Measurements from ENCODE around the gene CBL. TPM values are rescaled to one million over a fixed set of nuclear protein-coding genes. Genes with fewer than 3 reads are reported as not detected.
A peak's percentile ranks its signal among the peaks of the same experiment; 100 is the strongest.

CBL gene
- polyA plus RNA-seq, 3 donors, result 7.6 to 24.0 (median 23.1) TPM

DNA sequence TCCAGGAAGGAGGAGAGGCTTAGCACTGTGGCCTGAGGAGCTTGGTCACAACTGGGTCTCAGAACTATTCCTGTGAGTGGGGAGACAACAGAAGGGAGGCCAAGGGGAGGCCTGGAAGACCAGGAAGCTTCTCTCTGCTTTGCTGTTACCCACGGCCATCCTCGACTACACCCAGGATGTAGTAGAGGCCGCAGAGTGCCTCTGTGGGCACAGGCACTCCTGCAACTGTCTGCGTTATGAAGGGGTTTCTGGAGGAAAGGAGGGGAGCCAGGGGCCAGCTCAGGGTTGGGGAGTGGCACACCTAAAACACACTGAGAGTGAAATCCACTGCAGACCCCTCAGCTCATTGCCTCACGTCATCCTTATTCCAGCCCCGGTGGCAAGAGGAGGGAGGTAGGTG lies 144.2 kb downstream of the CBL start:
- Histone ChIP-seq H3K9ac (ENCODE audit: insufficient read depth, low read length, poor library complexity, severe bottlenecking) (no peak overlapping the region), H2AFZ (ENCODE audit: insufficient read depth, low read depth, low read length, poor library complexity, severe bottlenecking) (no peak overlapping the region), H3K79me2 (ENCODE audit: insufficient read depth, low read length) (no peaks in the 10 kb centered on the region), H3K27me3 (ENCODE audit: control insufficient read depth in 2 of 2, insufficient read depth in 2 of 2, low read length in 2 of 2) (peaks cover 2 to 17% of the 10 kb centered on the region in 2 donors), H4K20me1 (ENCODE audit: insufficient read depth, low read length) (no peaks in the 10 kb centered on the region), H3K4me2 (replicated peaks; ENCODE audit: extremely low read depth, low read length, poor library complexity, severe bottlenecking) (no peak overlapping the region), H3K27ac (ENCODE audit: low read depth in 1 of 2, low read length in 2 of 2) (no peak overlapping the region), H3K9me3 (replicated peaks in 1 of 2; ENCODE audit: control insufficient read depth in 1 of 2, insufficient read depth in 1 of 2, low read length in 2 of 2) (no peaks in the 10 kb centered on the region), H3K4me1 (ENCODE audit: control insufficient read depth in 1 of 2, insufficient read depth in 2 of 2, low read length in 2 of 2) (no peaks in the 10 kb centered on the region), H3K4me3 (replicated peaks in 1 of 3; ENCODE audit: low read depth in 2 of 3, low read length in 3 of 3) (no peak overlapping the region), H3K36me3 (replicated peaks in 1 of 2; ENCODE audit: control insufficient read depth in 1 of 2, insufficient read depth in 2 of 2, low read length in 2 of 2) (no peaks in the 10 kb centered on the region)
- intact Hi-C loops (cut with micrococcal nuclease), result no loop called here
- TF ChIP-seq, protein P1, sequence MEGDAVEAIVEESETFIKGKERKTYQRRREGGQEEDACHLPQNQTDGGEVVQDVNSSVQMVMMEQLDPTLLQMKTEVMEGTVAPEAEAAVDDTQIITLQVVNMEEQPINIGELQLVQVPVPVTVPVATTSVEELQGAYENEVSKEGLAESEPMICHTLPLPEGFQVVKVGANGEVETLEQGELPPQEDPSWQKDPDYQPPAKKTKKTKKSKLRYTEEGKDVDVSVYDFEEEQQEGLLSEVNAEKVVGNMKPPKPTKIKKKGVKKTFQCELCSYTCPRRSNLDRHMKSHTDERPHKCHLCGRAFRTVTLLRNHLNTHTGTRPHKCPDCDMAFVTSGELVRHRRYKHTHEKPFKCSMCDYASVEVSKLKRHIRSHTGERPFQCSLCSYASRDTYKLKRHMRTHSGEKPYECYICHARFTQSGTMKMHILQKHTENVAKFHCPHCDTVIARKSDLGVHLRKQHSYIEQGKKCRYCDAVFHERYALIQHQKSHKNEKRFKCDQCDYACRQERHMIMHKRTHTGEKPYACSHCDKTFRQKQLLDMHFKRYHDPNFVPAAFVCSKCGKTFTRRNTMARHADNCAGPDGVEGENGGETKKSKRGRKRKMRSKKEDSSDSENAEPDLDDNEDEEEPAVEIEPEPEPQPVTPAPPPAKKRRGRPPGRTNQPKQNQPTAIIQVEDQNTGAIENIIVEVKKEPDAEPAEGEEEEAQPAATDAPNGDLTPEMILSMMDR (IDR thresholded peaks at IDR 0.05), result no peak
- H3K36me3 Mint-ChIP-seq, result no peaks in the 10 kb centered on the region
- WGBS (ENCODE audit: insufficient coverage), result 45% methylated on average over 2 of the region's 6 CpGs
- no peaks in the 10 kb centered on the region for H3K9me3 Mint-ChIP-seq
- H3K4me1 Mint-ChIP-seq, result no peaks in the 10 kb centered on the region
- peaks cover 22 to 44% (median 24%) of the 10 kb centered on the region in 3 donors for H3K27me3 Mint-ChIP-seq (ENCODE audit: low read depth in 3 of 3)
- DNase-seq, result no peak
- H3K4me3 Mint-ChIP-seq, result no peak overlapping the region
- no peak overlapping the region for H3K27ac Mint-ChIP-seq

DNA sequence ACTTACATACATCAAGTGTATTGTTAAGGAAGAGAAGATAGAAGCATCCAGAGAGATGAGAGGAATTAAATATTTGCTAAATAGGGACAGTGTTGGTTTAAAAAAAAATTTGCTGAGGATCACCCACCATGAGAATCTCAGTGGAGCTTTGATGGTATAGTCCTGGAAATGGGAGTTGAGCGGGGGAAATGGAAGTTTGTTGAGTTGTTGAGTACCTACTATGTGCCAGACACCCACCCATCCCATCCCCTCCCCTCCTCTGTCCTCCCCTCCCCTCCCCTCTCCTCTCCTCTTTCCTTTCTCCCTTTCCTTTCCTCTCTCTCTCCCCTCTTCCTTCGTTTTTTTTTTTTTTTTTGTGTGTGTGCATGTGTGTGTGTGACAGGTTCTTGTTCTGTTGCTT lies 145.1 kb downstream of the CBL start:
- peaks cover 0 to 2% (median 0%) of the 10 kb centered on the region in 7 donors for H3K9me3 Mint-ChIP-seq

More for the DNA sequence above, 145.1 kb downstream of the CBL start:
- TF ChIP-seq, protein P1 (IDR thresholded peaks at IDR 0.05), result no peak
- H3K27ac ChIP-seq (ENCODE audit: low read depth in 1 of 2, low read length in 2 of 2), result no peak overlapping the region
- Mint-ChIP-seq H3K27ac (no peak overlapping the region), H3K4me3 (peak overlapping the region in 1 of 2 donors; percentile 56), H3K36me3 (no peaks in the 10 kb centered on the region), H3K4me1 (peaks cover 2% of the 10 kb centered on the region), H3K27me3 (ENCODE audit: low read depth in 3 of 3) (peaks cover 30 to 51% (median 30%) of the 10 kb centered on the region in 3 donors)
- no peak overlapping the region for H3K4me2 ChIP-seq (replicated peaks; ENCODE audit: extremely low read depth, low read length, poor library complexity, severe bottlenecking)
- intact Hi-C loops (cut with micrococcal nuclease), result no loop called here
- H4K20me1 ChIP-seq (ENCODE audit: insufficient read depth, low read length), result no peaks in the 10 kb centered on the region
- H3K36me3 ChIP-seq (replicated peaks in 1 of 2; ENCODE audit: control insufficient read depth in 1 of 2, insufficient read depth in 2 of 2, low read length in 2 of 2), result no peaks in the 10 kb centered on the region
- no peak for DNase-seq
- peaks cover 8 to 26% of the 10 kb centered on the region in 2 donors for H3K27me3 ChIP-seq (ENCODE audit: control insufficient read depth in 2 of 2, insufficient read depth in 2 of 2, low read length in 2 of 2)
- no peaks in the 10 kb centered on the region for H3K79me2 ChIP-seq (ENCODE audit: insufficient read depth, low read length)
- no peak overlapping the region for H2AFZ ChIP-seq (ENCODE audit: insufficient read depth, low read depth, low read length, poor library complexity, severe bottlenecking)
- no peaks in the 10 kb centered on the region for H3K9me3 ChIP-seq (replicated peaks in 1 of 2; ENCODE audit: control insufficient read depth in 1 of 2, insufficient read depth in 1 of 2, low read length in 2 of 2)
- no peak overlapping the region for H3K9ac ChIP-seq (ENCODE audit: insufficient read depth, low read length, poor library complexity, severe bottlenecking)
- H3K4me1 ChIP-seq (ENCODE audit: control insufficient read depth in 1 of 2, insufficient read depth in 2 of 2, low read length in 2 of 2), result peaks cover 0 to under 1% of the 10 kb centered on the region in 2 donors
- H3K4me3 ChIP-seq (replicated peaks in 1 of 3; ENCODE audit: low read depth in 2 of 3, low read length in 3 of 3), result no peak overlapping the region
- WGBS (ENCODE audit: insufficient coverage), result no CpG with 5 or more reads among the region's 2 CpGs

All from CD14-positive monocyte (primary cell).